HG03457 (cell line): ENCODE measurements around the gene TMEM260.
"Not testable (repeated sequence)": the region's sequence is repeated elsewhere in the genome, so short reads cannot be mapped to it uniquely, and the experiment has no call there.

ENCODE experiments used
- ATAC-seq: cut with Tn5 transposase; IDR thresholded peaks from one replicate; pipeline ENCODE4 v1.9.1; 2021; ENCODE audit warnings: moderate number of reproducible peaks; ENCODE audit not compliant: unreplicated experiment

TMEM260 gene

DNA sequence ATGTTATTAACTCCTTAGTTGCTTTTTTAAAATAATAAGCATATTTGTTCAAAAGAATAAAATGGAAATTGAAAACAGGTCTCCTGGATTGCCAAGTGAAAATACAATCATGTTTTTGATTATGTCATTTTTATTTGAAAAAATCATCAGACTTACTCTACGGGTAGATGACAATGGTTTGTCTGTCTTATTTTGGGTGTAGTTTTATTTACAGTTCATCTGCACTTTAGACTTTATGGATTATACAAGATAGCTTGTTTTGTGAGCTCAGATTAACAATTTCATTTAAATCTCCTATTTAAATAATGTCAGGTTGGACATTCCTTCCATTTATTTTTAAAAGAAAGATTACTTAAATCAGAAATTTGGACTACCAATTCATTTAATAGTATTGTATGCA, 14.8 kb downstream of the TMEM260 start:
- ATAC-seq: no peak

DNA sequence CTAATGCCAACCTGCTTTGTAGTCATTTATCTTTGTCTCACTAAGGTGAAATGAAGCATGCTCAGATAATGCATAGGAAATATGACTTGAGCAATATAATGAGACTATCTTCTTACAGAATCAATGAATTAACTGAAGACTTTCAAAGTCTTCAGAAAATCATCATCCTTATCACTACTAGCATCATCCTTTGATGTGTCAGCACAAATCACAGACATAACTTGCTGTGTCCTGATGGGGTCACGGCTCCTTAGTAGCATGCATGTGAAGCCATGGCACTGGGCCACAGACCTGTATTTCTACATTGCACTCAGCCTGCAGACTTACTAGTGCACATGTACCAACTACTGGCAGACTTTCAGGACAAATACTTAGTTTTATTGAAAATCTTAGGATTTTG, 18.9 kb downstream of the TMEM260 start:
- no peak for ATAC-seq

DNA sequence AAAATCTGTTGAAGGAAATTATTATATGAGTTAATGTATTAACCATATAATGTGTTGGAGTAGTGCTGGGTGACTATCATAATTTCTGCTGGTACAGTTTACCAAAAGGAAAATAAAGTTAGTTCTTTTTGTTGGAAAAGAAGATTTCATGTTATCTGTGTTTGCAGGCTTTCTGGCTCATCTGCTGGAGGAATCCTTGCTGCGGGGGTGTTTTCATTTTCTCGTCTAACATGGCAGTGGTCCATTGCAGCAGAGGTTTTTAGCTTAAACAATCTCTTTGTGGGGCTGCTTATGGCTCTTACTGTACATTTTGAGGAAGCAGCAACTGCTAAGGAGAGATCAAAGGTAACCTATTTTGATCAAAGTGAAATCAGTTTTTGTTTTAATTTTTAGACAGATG, 24.1 kb downstream of the TMEM260 start:
- ATAC-seq: no peak

DNA sequence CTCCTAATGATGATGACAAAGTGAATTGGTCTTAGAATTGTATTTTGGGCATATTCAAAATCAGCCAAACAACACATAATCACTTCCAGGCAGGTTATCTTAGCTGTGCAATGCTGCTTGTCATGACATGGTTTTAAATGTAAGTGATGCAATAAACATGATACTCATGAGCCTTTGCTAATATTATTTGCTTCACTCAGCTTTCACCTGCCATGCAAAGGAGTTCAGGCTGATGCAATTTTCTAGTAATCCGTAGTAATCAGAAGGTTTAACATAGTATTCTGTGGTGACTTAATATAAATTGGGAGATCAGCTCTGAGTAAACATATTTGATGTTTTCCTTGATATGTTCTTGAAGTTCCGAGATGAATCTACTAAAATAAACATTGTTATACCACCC, 29.1 kb downstream of the TMEM260 start:
- no peak for ATAC-seq

DNA sequence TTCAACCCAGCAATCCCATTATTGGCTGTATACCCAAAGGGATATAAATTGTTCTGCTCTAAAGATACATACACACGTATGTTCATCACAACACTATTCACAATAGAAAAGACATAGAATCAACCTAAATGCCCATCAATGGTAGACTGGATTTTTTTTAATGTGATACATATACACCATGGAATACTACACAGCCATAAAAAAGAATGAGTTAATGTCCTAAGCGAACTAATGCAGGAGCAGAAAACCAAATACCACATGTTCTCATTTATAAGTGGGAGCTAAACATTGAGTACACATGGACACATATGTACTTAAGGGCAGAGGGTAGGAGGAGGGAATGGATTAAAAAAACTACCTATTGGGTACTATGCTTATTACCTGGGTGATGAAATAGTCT, 32.1 kb downstream of the TMEM260 start:
- not testable (repeated sequence) for ATAC-seq

DNA sequence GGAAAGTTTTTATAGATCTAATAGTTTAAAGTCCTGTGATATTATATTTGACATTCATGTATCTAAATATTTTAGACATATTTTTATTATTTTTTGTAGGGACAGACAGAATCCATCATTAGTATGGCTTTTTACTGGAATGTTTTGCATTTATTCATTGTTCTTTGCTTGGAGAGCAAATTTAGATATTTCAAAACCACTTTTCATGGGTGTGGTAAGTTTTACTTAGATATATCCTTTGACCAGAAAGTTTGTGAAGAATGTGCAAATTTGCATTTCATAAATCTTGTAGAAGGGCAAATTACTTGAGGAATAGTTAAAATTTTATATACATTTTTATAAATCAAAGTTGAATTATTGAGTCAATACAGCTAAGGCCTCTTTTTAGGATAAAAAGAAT, 37.5 kb downstream of the TMEM260 start:
- ATAC-seq: no peak

DNA sequence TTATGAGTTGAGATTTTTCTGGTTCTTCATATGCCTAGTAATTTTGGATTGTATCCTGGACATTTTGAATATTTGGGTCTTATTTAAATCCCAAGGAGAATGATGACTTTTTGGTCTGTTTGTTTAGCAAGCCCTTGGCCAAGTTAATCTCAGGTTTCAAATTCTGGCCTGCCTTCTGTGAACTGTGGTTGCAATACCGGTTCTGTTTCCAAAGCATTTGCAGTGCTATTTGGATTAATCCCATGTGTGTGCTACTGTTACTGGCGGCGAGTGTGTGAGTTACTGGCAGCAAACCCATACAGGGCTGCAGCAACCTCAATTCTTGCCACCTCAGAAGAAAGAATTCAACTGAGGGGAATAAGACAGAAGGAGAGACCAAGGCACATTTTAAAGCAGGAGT, 51.1 kb downstream of the TMEM260 start:
- ATAC-seq: no peak

DNA sequence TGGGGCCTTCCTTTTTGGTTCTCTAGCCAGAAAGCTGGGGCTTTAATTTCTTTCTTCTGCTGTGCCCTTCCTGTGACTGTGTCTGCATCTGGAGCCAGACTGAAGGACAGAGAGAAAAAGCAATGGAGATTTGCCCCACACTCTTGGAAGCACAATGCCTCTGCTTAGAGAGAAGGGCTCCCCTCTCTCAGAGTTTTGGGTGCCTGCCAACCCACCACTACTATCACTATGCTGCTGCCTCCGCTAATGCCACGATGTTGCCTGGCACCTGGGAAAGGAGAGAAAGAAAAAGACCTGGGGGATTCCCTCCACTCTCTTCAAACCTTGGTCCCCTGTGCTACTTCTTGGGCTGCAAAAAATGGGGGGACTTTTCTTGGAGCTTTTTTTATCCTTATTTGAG, 52.6 kb downstream of the TMEM260 start:
- no peak for ATAC-seq

DNA sequence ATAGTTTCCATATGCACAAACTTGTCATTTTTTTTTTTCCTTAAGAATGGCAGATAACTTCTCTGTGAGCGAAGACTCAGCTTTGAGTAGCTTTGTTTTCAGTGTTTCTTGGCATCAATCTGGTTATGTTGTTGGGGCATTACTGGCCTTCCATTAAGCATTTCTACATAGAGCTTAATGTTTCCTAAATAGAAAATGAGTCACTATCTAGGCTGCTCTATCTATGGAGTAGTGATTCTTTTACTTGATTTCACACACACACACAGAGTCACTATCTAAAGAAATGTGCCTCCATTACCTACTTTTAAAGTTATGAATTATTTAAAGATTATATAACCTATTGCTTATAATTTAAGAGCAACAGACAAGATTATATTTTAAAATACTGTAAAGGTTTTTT, 53.9 kb downstream of the TMEM260 start:
- ATAC-seq: no peak

DNA sequence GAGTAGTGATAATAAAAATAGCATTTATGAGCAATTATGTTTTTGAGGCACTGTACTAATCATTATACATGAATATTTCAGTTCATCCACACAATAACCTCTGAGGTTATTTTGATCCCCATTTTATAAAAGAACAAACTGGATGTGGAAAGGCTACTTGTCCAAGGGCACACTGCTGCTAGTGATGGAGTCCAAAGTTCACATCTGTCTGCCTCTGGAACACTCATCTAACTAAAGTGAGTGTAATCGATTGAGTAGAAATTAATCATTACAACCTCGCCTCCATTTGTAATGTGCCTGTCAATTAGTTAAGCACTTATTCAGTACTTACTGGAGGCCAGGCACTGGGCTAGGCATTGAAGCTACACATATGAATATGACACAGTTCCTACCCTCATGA, 55.4 kb downstream of the TMEM260 start:
- no peak for ATAC-seq

DNA sequence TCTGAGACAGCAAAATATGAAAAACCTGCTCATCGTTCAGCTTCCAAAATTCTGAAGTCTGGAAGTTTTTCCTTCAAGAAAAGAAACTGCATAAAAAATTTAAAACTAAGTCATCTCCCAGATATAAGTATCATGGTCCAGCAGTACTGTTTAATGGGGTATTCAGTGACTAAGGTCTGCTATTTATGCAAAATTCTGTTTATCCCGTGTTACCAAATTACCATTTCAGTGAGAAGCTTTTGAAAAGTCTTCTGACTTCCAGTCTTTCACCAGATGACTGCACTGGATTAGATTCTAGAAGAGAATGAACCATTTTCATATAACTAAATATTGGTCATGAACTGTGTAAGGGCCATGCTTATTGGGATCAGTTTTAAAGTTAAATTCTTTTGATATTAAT, 67.9 kb downstream of the TMEM260 start:
- no peak for ATAC-seq

DNA sequence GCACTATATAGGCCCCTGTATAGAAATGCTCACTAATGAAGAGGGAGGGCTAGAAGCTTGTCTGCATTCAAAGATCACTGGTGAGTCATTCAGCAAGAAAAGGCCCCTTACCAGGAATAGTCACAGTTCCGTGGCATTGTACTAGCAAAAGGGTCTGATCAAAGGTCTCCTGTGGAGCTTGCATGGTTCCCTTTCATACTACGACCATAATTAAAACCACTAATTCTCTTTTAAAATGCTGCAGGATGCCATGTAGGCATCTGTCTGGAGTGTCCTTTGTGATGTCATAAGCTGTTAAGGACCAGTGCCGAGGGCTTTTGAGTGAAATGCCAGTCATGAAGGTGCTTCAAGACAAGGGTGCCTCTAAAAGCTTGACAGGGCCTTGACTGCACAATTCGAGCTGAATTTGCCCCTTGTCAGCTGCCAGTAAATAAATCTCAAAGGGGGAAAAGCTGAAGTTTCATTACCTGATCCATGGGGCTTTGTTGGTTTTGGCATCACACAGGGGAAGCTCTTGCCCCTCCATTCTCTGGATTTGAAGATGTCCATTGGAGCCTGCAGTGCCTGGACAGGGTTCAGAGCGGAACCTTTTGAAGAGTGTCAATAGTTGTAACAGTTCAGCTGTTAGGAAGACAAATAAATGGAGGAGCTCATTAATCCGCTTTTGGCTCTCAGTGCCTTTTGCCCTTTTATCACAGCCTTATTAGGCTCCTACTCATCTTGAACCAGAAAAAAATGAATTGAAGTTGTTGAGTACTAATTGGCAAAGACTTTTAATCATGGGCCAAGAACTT, 69.1 kb downstream of the TMEM260 start:
- ATAC-seq: no peak

DNA sequence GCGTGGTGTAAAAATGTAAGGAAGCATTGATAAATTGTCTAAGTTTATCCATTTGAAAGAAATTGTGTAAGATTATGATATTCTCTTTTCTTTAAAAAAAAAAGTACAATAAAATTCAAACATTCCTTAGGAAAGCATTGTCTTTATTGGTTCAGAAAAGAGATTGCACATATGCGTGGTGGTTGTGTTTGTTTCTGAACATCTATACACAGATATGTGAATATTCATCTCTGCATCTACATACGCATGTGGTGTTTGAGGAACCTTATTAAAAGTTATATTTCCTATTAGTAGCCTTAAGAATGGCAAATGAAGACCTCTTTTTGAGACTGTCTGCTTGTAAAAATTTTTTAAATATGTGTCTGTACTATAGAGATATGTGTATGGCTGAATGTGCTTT, 69.8 kb downstream of the TMEM260 start:
- no peak for ATAC-seq

DNA sequence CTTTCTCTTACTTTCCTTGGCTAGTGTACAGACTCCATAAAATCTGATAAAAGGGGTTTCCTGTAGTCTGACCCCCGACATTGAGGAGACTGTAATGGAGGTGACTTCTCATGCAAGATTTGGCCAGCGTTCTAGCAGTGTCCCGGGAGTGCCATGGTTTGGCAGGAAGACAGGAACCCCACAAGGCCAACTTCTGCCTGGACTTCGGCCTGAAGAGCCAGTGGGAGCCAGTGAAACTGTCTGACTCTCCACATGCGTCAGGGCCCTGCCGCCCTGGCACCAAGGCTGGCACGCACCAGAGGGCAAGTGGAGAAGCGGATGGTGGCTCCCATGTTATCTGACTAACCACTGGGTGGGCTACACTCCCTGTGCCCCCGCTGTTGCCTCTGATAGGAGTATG, 70.5 kb downstream of the TMEM260 start:
- ATAC-seq: no peak

DNA sequence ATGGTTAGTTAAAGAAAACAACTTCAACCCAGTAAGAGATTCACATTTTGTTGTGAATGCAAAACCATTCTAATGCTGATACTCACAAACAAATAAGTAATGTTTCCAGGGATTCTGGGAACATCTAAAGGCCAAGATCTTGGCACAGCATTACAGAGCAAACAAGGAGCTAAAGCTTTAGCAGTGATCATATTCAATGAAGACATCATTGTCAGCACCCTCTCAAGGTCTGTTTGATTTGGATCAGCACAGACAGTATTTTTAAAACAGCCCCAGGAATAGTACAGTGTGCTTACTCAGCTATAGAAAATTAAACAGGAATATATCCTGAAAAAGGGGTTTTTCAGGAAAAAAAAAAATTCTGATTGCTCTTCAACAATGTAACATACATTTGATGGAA, 71.4 kb downstream of the TMEM260 start:
- ATAC-seq: no peak

DNA sequence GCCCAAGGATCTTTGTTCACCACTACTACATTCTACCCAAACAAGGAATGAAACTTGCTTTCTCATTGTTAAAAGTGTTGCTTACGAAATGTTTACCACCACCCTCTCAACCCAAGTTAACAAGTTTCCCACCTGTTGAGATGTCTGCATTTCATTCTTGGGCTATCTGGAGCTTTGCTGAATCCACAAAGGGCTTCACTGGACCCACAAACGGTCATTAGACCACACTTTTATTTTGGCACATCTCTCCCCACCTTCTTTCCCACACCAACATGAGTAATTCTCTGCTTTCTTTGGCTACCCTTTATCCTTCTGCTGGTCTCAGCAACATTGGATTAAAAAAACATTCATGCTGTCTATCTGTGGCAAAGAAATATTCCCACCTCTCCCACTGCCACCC, 78.0 kb downstream of the TMEM260 start:
- ATAC-seq: no peak

DNA sequence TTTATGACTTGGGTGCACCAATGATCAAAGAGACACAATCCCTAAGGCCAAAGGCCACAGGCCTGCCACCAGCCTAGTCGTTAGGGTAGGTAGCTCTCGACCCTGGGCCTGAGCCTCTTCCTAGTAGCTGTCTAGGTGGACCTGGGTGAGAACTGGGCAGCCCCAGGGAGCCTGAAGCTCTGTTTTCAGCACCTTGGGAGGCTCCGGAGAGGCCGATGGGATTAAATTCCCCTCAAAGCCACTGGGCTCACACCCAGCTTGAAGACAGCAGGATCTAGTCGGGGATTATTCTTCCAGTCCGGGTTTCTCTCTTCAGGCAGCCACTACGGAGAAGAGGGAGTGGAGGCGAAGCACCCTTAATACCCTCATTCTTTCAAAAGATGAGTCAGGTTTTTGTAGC, 79.8 kb downstream of the TMEM260 start:
- no peak for ATAC-seq

DNA sequence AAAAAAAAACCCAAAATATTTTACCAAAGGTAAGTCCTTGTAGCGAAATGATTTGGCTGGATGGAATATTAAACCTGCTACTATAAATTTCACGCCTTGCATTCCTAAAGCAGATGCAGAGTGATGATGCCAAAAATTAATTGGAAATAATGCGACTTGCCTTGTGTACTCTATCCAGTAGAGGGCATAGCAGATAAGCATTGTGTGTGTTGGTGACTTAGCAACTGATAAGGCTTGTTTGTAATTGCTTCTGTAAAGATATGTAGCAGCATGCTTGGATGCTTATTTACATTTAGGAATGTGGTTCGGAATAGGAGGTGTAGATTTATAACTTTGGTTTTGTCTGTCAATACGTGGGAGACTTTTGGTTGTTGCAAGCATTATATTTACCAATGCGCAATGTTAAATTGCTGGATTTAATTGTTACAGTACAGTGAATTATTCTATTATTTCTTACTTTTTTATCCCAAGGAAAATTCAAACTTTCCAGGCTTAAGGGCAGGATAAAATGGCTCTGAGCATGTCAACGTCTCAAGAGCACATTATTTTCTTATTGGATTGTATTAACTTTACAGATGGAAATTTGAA, 80.5 kb downstream of the TMEM260 start:
- ATAC-seq: no peak

DNA sequence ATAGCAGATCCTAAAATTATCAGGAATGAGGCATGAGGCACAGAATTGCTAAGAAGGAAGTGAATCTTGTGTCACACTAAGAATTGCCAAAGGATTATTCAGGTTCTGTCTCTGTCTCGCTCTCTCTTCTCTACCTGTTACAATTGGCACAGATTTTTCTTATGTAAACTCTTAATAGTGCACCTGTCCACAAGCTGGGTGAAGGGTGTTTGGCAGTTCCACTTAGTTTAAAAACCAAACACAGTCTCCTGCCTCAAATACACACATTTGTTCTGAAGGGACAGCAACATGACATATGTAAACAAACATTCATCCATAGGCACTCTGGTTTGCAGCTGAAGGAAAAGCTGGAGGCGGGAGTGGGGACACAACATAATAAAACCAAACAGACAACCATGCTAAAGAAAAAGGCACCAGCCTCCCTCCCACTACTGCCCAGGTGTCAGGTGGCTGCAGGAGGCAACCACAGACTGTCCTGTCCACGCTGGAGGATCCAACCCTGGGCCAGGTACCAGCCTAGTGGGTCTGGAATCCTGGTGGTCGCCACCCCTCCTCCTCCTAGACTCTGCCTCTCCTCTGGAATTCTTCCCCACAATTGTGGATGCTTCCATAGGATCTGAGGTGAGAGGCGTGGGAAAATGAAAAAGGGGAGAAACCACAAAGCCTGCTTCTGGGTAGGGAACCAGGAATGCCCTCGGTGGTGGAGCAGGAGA, 81.2 kb downstream of the TMEM260 start:
- ATAC-seq: no peak

DNA sequence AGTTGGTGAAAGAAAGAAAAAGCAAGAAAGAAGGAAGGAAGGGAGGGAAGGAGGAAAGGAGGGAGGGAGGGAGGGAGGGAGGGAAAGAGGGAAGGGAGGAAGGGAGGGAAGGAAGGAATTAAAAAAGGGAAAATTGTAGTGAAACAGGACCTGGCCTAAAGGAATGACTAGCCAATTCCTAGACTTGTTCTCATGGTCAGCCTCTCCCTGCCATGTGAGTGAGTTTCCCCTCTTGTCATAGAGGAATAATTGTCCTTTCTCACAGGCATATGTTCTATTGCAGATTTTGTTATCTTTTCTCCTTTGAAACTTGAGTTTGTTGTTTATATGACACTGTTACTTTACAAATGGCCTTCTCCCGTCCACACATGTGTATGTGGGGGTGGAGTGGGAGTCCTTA, 81.9 kb downstream of the TMEM260 start:
- no peak for ATAC-seq

DNA sequence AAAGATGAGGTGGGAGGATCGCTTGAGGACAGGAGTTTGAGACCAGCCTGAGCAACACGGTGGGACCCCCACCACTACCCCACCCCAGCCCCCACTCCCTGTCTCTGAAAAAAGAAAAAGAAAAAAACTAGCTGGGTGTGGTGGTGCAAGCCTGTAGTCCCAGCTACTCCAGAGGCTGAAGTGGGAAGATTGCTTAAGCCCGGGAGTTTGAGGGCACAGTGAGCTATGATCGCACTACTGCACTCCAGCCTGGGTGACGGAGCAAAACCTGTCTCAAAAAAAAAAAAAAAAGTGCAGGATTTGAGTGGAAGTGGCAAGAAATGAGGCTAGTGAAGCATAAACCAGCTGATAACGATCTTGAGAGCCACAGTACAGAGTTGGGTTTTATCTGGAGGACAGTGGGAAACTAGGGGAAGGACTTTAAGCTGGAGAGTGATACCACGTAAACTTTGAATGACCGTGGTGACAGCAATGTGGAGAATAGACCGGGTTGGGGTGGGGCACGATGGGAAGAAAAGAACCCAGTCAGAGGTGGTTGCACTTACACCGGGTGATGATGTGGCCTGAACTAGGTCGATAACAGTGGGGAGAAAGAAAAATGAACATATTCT, 85.3 kb downstream of the TMEM260 start:
- no peak for ATAC-seq

DNA sequence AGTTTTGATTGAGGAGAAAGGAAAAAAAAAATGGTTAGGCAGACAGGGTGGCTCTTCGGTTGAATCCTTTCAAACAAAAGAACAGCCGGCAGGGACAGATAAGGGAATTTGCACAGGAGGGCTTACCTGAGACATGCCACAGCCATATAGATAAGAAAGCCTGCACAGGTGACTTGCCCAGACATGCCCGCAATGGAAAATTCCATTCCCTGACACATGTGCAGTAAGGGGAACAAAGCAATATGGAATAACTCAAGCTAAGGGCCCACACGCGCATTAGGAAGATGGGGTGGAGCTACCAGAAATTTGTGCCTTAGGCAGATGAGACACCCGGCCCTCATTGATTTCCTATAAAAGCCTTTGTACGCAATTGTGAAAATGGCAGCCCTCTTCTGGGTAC, 86.7 kb downstream of the TMEM260 start:
- no peak for ATAC-seq
